Hepatic stellate cell (primary cell): ENCODE results near the gene ARSG.

Experiments used
- DNase-seq: peaks from one replicate; pipeline ENCODE4 v3.0.0; 2011; ENCODE audit warnings: low spot score

ARSG gene

GRCh38 chr17:68378268-68379176 lies 87.2 kb downstream of the ARSG start:
- DNase-seq, result peak; percentile 72

GRCh38 chr17:68379177-68379510 lies 87.8 kb downstream of the ARSG start:
- no peak for DNase-seq

- DNase-seq, result no peak
These were observed 88.7 kb downstream of the ARSG start for GRCh38 chr17:68379692-68380677.

GRCh38 chr17:68381076-68381900 lies 90.0 kb downstream of the ARSG start:
- DNase-seq, result peak; percentile 37

- DNase-seq, result no peak
These were observed 91.3 kb downstream of the ARSG start for GRCh38 chr17:68382582-68383085.

- DNase-seq, result no peak
These were observed 91.8 kb downstream of the ARSG start for GRCh38 chr17:68383120-68383442.

GRCh38 chr17:68383443-68384321 lies 92.4 kb downstream of the ARSG start:
- DNase-seq, result no peak

GRCh38 chr17:68384471-68384870 lies 93.2 kb downstream of the ARSG start:
- no peak for DNase-seq

GRCh38 chr17:68384941-68385340 lies 93.6 kb downstream of the ARSG start:
- DNase-seq, result no peak

GRCh38 chr17:68385490-68386215 lies 94.4 kb downstream of the ARSG start:
- no peak for DNase-seq

- no peak for DNase-seq
These were observed 96.3 kb downstream of the ARSG start for GRCh38 chr17:68387435-68388218.

- no peak for DNase-seq
These were observed 97.7 kb downstream of the ARSG start for GRCh38 chr17:68389041-68389440.

GRCh38 chr17:68390888-68391545 lies 99.7 kb downstream of the ARSG start:
- no peak for DNase-seq

- no peak for DNase-seq
These were observed 100.4 kb downstream of the ARSG start for GRCh38 chr17:68391561-68392268.

- DNase-seq, result no peak
These were observed 103.5 kb downstream of the ARSG start for GRCh38 chr17:68394608-68395331.

GRCh38 chr17:68396226-68397107 lies 105.2 kb downstream of the ARSG start:
- no peak for DNase-seq
